H1 (cell line): ENCODE results near the gene MAP2K1. TPM values are rescaled to one million over a fixed set of nuclear protein-coding genes. Genes with fewer than 3 reads are reported as not detected.

Experiments
- CTCF ChIA-PET: fragments of 300-600 bp; sonication (Branson Sonifier 250); formaldehyde crosslinking; loops from one replicate; lab custom pipeline; 2021; ENCODE audit not compliant: partially characterized antibody; lab: Charles Lee
- POLR2A ChIA-PET: fragments of 300-600 bp; sonication (Branson Sonifier 250); formaldehyde crosslinking; loops from one replicate; lab custom pipeline; 2021; ENCODE audit warnings: inconsistent platforms; ENCODE audit not compliant: partially characterized antibody; lab: Charles Lee
- DNase-seq, 2 experiments: peaks; one replicate each; pipeline versions ENCODE4 v3.0.0 to v3.0.0-alpha.2; 2010 to 2022; ENCODE audit warnings: low spot score in 2 of 2, low read depth in 1 of 2, mixed read lengths in 1 of 2
- FAIRE-seq: peaks from 2 replicates; lab custom pipeline; 2011; peaks lifted over from hg19 to GRCh38; lab: Jason Lieb, UNC
- H2AFZ ChIP-seq: 2 replicates; pipeline ENCODE4 v1.8.1; 2012; ENCODE audit warnings: low read length, inconsistent platforms
- H2AK5ac ChIP-seq: 2 replicates; pipeline ENCODE4 v1.6.1; 2013; ENCODE audit warnings: low read depth, low read length
- H2BK120ac ChIP-seq: replicated peaks from 2 replicates; pipeline ENCODE3; 2013; ENCODE audit warnings: low read depth, low read length, inconsistent platforms
- H2BK12ac ChIP-seq: 2 replicates; pipeline ENCODE4 v1.6.1; 2013; ENCODE audit warnings: low read depth, low read length
- H2BK15ac ChIP-seq: 2 replicates; pipeline ENCODE4 v1.6.1; 2013; ENCODE audit warnings: low read length
- H2BK20ac ChIP-seq: 2 replicates; pipeline ENCODE4 v1.6.1; 2013; ENCODE audit warnings: low read length
- H2BK5ac ChIP-seq: 2 replicates; pipeline ENCODE4 v1.6.1; 2013; ENCODE audit warnings: low read depth, low read length
- H3K14ac ChIP-seq: 2 replicates; pipeline ENCODE4 v1.6.1; 2013; ENCODE audit warnings: inconsistent platforms; ENCODE audit not compliant: insufficient read length
- H3K18ac ChIP-seq: 2 replicates; pipeline ENCODE4 v1.6.1; 2013; ENCODE audit warnings: low read length; ENCODE audit errors: extremely low read depth
- H3K23ac ChIP-seq: 2 replicates; pipeline ENCODE4 v1.6.1; 2013; ENCODE audit warnings: inconsistent platforms; ENCODE audit not compliant: insufficient read length
- H3K23me2 ChIP-seq: 2 replicates; pipeline ENCODE4 v1.6.1; 2013; ENCODE audit warnings: low read depth, low read length
- H3K27ac ChIP-seq: 2 replicates; pipeline ENCODE4 v1.6.1; 2011; ENCODE audit warnings: low read depth, low read length, inconsistent platforms
- H3K27me3 ChIP-seq, 4 experiments: replicated peaks in 1 of 4; 1 replicate in 1 of 4; 2 replicates in 3 of 4; pipeline versions ENCODE4 v1.6.1 to v1.8.1; 2011 to 2013; ENCODE audit warnings: low read length in 3 of 4, mild to moderate bottlenecking in 3 of 4, inconsistent platforms in 2 of 4, mixed read lengths in 2 of 4, moderate library complexity in 1 of 4; ENCODE audit not compliant: control insufficient read depth in 3 of 4, insufficient read depth in 3 of 4; ENCODE audit errors: extremely low read depth in 1 of 4
- H3K36me3 ChIP-seq, 4 experiments: 2 replicates each; pipeline versions ENCODE4 v1.6.1 to v1.8.1; 2011 to 2013; ENCODE audit warnings: mild to moderate bottlenecking in 4 of 4, low read length in 3 of 4, moderate library complexity in 2 of 4, control low read depth in 1 of 4, inconsistent platforms in 1 of 4; ENCODE audit not compliant: insufficient read depth in 4 of 4, control insufficient read depth in 2 of 4
- H3K4ac ChIP-seq: replicated peaks from 2 replicates; pipeline ENCODE3; 2013; ENCODE audit warnings: low read length, low read depth, mixed read lengths, inconsistent platforms; ENCODE audit not compliant: insufficient read length
- H3K4me1 ChIP-seq, 4 experiments: replicated peaks in 1 of 4; 1 replicate in 1 of 4; 2 replicates in 3 of 4; pipeline versions ENCODE4 v1.6.1 to v1.8.1; 2011 to 2013; ENCODE audit warnings: low read length in 3 of 4, inconsistent platforms in 2 of 4, mixed read lengths in 1 of 4; ENCODE audit not compliant: insufficient read depth in 4 of 4, control insufficient read depth in 3 of 4
- H3K4me2 ChIP-seq, 2 experiments: 2 replicates each; pipeline versions ENCODE4 v1.6.1 to v1.8.1; 2011 to 2013; ENCODE audit warnings: low read depth in 2 of 2, low read length in 2 of 2, control low read depth in 1 of 2, inconsistent platforms in 1 of 2, mild to moderate bottlenecking in 1 of 2; ENCODE audit not compliant: insufficient read depth in 1 of 2
- H3K4me3 ChIP-seq, 4 experiments: fragments of 200-600, 300-600 bp in 1 of 4; sonication (generic), shearing (Covaris generic), sonication (Bioruptor Twin) in 1 of 4; 2 replicates each; pipeline versions ENCODE4 v1.5.1 to v1.8.1; 2011 to 2016; ENCODE audit warnings: low read length in 4 of 4, low read depth in 3 of 4, control low read depth in 2 of 4, inconsistent platforms in 2 of 4, mild to moderate bottlenecking in 2 of 4, mixed read lengths in 1 of 4, moderate library complexity in 1 of 4; ENCODE audit not compliant: insufficient read depth in 2 of 4; ENCODE audit errors: extremely low read depth in 1 of 4
- H3K56ac ChIP-seq: replicated peaks from 2 replicates; pipeline ENCODE3; 2013; ENCODE audit warnings: low read depth, mild to moderate bottlenecking, mixed read lengths, low read length, inconsistent platforms; ENCODE audit not compliant: insufficient read length
- H3K79me1 ChIP-seq: 2 replicates; pipeline ENCODE4 v1.6.1; 2013; ENCODE audit warnings: low read depth, low read length, control low read depth
- H3K79me2 ChIP-seq, 2 experiments: 2 replicates each; pipeline versions ENCODE4 v1.6.1 to v1.8.1; 2012 to 2013; ENCODE audit warnings: low read length in 2 of 2, mild to moderate bottlenecking in 2 of 2, inconsistent platforms in 1 of 2; ENCODE audit not compliant: insufficient read depth in 2 of 2, control insufficient read depth in 1 of 2
- H3K9ac ChIP-seq, 4 experiments: replicated peaks in 1 of 4; 1 replicate in 1 of 4; 2 replicates in 3 of 4; pipeline versions ENCODE4 v1.6.1 to v1.8.1; 2011 to 2013; ENCODE audit warnings: low read depth in 3 of 4, low read length in 3 of 4, control low read depth in 2 of 4, mild to moderate bottlenecking in 2 of 4, moderate library complexity in 2 of 4, inconsistent platforms in 1 of 4; ENCODE audit errors: extremely low read depth in 1 of 4
- H3K9me3 ChIP-seq, 2 experiments: 2 replicates each; pipeline versions ENCODE4 v1.6.1 to v1.8.1; 2012 to 2013; ENCODE audit warnings: mild to moderate bottlenecking in 2 of 2, moderate library complexity in 2 of 2, control low read depth in 1 of 2, inconsistent platforms in 1 of 2, low read depth in 1 of 2, low read length in 1 of 2, mixed read lengths in 1 of 2; ENCODE audit not compliant: insufficient read depth in 2 of 2
- H4K20me1 ChIP-seq, 2 experiments: replicated peaks in 1 of 2; 2 replicates each; pipeline versions ENCODE3 to v1.8.1; 2011 to 2013; ENCODE audit warnings: inconsistent platforms in 2 of 2, low read length in 2 of 2, mild to moderate bottlenecking in 1 of 2; ENCODE audit not compliant: insufficient read depth in 2 of 2, control insufficient read depth in 1 of 2
- H4K5ac ChIP-seq: 2 replicates; pipeline ENCODE4 v1.6.1; 2013; ENCODE audit warnings: low read length, low read depth, mixed read lengths, inconsistent platforms; ENCODE audit not compliant: insufficient read length
- H4K8ac ChIP-seq: 2 replicates; pipeline ENCODE4 v1.8.0; 2013; ENCODE audit warnings: mild to moderate bottlenecking, moderate library complexity, low read length, inconsistent platforms; ENCODE audit not compliant: insufficient read depth; ENCODE audit errors: extremely low read depth
- H4K91ac ChIP-seq: replicated peaks from 2 replicates; pipeline ENCODE3; 2013; ENCODE audit warnings: low read length, mixed read lengths, inconsistent platforms; ENCODE audit not compliant: insufficient read length
- CHD1 ChIP-seq: IDR thresholded peaks from 2 replicates; pipeline ENCODE4 v1.6.1; 2012; ENCODE audit warnings: low read depth, low read length, improper control_type of control experiment
- EP300 ChIP-seq, 2 experiments: IDR thresholded peaks; 1 replicate in 1 of 2; 2 replicates in 1 of 2; pipeline ENCODE4 v1.6.1; 2011 to 2012; ENCODE audit warnings: low read depth in 2 of 2, low read length in 2 of 2, mild to moderate bottlenecking in 2 of 2, borderline replicate concordance in 1 of 2, inconsistent platforms in 1 of 2, moderate library complexity in 1 of 2
- HDAC2 ChIP-seq, 2 experiments: fragments of 300-600 bp in 1 of 2; sonication (generic) in 1 of 2; IDR thresholded peaks; 2 replicates each; pipeline ENCODE4 v1.6.1; 2011 to 2012; ENCODE audit warnings: low read depth in 2 of 2, low read length in 2 of 2, mild to moderate bottlenecking in 2 of 2, moderate library complexity in 2 of 2, borderline replicate concordance in 1 of 2, inconsistent platforms in 1 of 2
- KDM1A ChIP-seq: fragments of 200-600, 300-600 bp; sonication (generic); IDR thresholded peaks from 2 replicates; pipeline ENCODE4 v1.7.1; 2016; ENCODE audit warnings: mild to moderate bottlenecking, low read length, borderline replicate concordance
- RBBP5 ChIP-seq: IDR thresholded peaks from 2 replicates; pipeline ENCODE4 v1.7.1; 2012; ENCODE audit warnings: low read depth, mild to moderate bottlenecking, inconsistent platforms, low read length, moderate library complexity, borderline replicate concordance
- USF2 ChIP-seq: IDR thresholded peaks from 2 replicates; pipeline ENCODE4 v1.6.1; 2011; ENCODE audit warnings: low read length, improper control_type of control experiment
- WGBS, 2 experiments: shearing (Covaris generic) in 1 of 2; methylation state at CpG; one replicate each; pipeline versions ENCODE4 v1.1.6 to v1.1.7; 2013 to 2015; ENCODE audit warnings: low lambda C conversion rate in 2 of 2, mixed read lengths in 2 of 2, inconsistent platforms in 1 of 2, low coverage in 1 of 2, missing lambda C conversion rate in 1 of 2; ENCODE audit not compliant: insufficient replicate concordance in 2 of 2, insufficient coverage in 1 of 2, insufficient read length in 1 of 2; ENCODE audit errors: extremely low coverage in 1 of 2, missing lambda C conversion rate in 1 of 2; 5-methylcytosine and 5-hydroxymethylcytosine counted together
- polyA plus RNA-seq, 7 experiments: library from polyadenylated mRNA; depleted of rRNA in 3 of 7; stranded (reverse) in 5 of 7; unstranded in 2 of 7; fragments of >200 nt in 5 of 7; fragments of 200-250 nt in 2 of 7; gene quantifications; 1 replicate in 5 of 7; 2 replicates in 1 of 7; 4 replicates in 1 of 7; pipeline versions ENCODE4 v1.2.1 to v1.2.3, GENCODE V29; 2011 to 2013; ENCODE audit warnings: missing spikeins in 2 of 7, mixed read lengths in 2 of 7
- total RNA-seq: library from RNA; stranded (reverse); fragmentation: NEBNext Ultra II Directional; extraction: Animal tissue kit (Norgen Biotek cat#: 25700); gene quantifications from 2 replicates; pipeline ENCODE4 v1.2.1, GENCODE V29; 2021

MAP2K1 gene
- total and polyA plus RNA-seq, 2 of the 8 experiments (the other 6 are each of a cell fraction or from before 2014, with no cell fraction given), result 54.7 to 78.2 TPM

- Histone ChIP-seq H2BK12ac (no peak overlapping the region), H4K20me1 (peaks cover 0 to 3% of the 10 kb centered on the region in 2 experiments), H3K4ac (no peak overlapping the region), H4K8ac (no peak overlapping the region), H2AK5ac (no peak overlapping the region), H2BK5ac (no peak overlapping the region), H2BK120ac (no peak overlapping the region), H3K23me2 (no peaks in the 10 kb centered on the region; the same call in 1 of the 2 replicates), H3K79me1 (peaks cover 9% of the 10 kb centered on the region), H4K91ac (no peak overlapping the region), H3K9me3 (no peaks in the 10 kb centered on the region), H3K14ac (no peak overlapping the region), H3K4me2 (no peak overlapping the region), H3K4me1 (peaks cover 0 to 7% (median 0%) of the 10 kb centered on the region in 4 experiments; a peak in 3 of 7 replicates), H2BK20ac (no peak overlapping the region), H3K27ac (no peak overlapping the region), H3K79me2 (peaks cover 0 to 82% of the 10 kb centered on the region in 2 experiments; a peak in 2 of 4 replicates), H3K27me3 (no peaks in the 10 kb centered on the region), H3K36me3 (no peaks in the 10 kb centered on the region), H3K4me3 (no peak overlapping the region), H3K9ac (no peak overlapping the region), H3K18ac (0 out of 2 replicates have a peak overlapping the region, but pooled peaks have one; percentile 6), H2AFZ (no peak overlapping the region), H4K5ac (no peak overlapping the region), H3K23ac (no peak overlapping the region), H2BK15ac (no peak overlapping the region), H3K56ac (no peak overlapping the region)
- no peak for FAIRE-seq
- ChIA-PET CTCF (interaction anchor here (0.5 to 0.9 kb wide), 3 partner anchors 21 to 46 kb away, joined by 3 read pairs; no protein-coding TSS in a partner anchor), POLR2A (interaction anchor here (1.3 kb wide), 1 partner anchor 71 kb away, joined by 3 read pairs; no protein-coding TSS in a partner anchor)
- WGBS, 2 experiments, result 90% methylated on average over 9 of the region's 9 CpGs; no CpG with 5 or more reads in 1 of the 2 experiments
- no peak for DNase-seq
- TF ChIP-seq HDAC2 (IDR thresholded peaks at IDR 0.05; ENCODE audit: borderline replicate concordance in 1 of 2, low read depth in 2 of 2, low read length in 2 of 2), result no peak
- TF ChIP-seq USF2, result no peak
- TF ChIP-seq KDM1A, result no peak
- TF ChIP-seq EP300 (IDR thresholded peaks at IDR 0.05; ENCODE audit: borderline replicate concordance in 1 of 2, low read depth in 2 of 2, low read length in 2 of 2), result no peak
- TF ChIP-seq RBBP5, result no peak
- TF ChIP-seq CHD1, result no peak
Observed at GRCh38 chr15:66424963-66425612, 38.4 kb downstream of the MAP2K1 start.
